Liver (tissue), 9 donors: ENCODE data around the gene C1QTNF3. TPM values are rescaled to one million over a fixed set of nuclear protein-coding genes. Genes with fewer than 3 reads are reported as not detected.

Experiments used
- DNase-seq: peaks from one replicate; pipeline ENCODE4 v3.0.0-alpha.2; 2017; ENCODE audit warnings: low spot score
- H3K27ac ChIP-seq, 2 donors: one replicate each; pipeline ENCODE4 v1.7.0; 2013; ENCODE audit warnings: inconsistent platforms in 2 of 2, low read length in 2 of 2, control low read depth in 1 of 2, low read depth in 1 of 2, mild to moderate bottlenecking in 1 of 2
- H3K27me3 ChIP-seq, 4 donors: one replicate each; pipeline versions ENCODE4 v1.6.1 to v1.7.0; 2013; ENCODE audit warnings: low read length in 3 of 4, inconsistent platforms in 1 of 4, mild to moderate bottlenecking in 1 of 4, moderate library complexity in 1 of 4; ENCODE audit not compliant: control insufficient read depth in 4 of 4, insufficient read depth in 4 of 4
- H3K36me3 ChIP-seq, 4 donors: one replicate each; pipeline versions ENCODE4 v1.6.1 to v1.7.0; 2013; ENCODE audit warnings: low read length in 3 of 4, mild to moderate bottlenecking in 3 of 4, low read depth in 1 of 4, moderate library complexity in 1 of 4; ENCODE audit not compliant: control insufficient read depth in 4 of 4, insufficient read depth in 3 of 4
- H3K4me1 ChIP-seq, 4 donors: one replicate each; pipeline versions ENCODE4 v1.6.1 to v1.7.0; 2013; ENCODE audit warnings: low read length in 3 of 4, mild to moderate bottlenecking in 3 of 4, moderate library complexity in 1 of 4; ENCODE audit not compliant: control insufficient read depth in 4 of 4, insufficient read depth in 4 of 4
- H3K4me3 ChIP-seq, 3 donors: one replicate each; pipeline versions ENCODE4 v1.6.1 to v1.7.0; 2013; ENCODE audit warnings: low read length in 3 of 3, control low read depth in 1 of 3, low read depth in 1 of 3, mild to moderate bottlenecking in 1 of 3
- H3K9ac ChIP-seq, 2 donors: one replicate each; pipeline ENCODE4 v1.7.0; 2013; ENCODE audit warnings: low read length in 2 of 2, mild to moderate bottlenecking in 2 of 2, moderate library complexity in 2 of 2, control low read depth in 1 of 2, low read depth in 1 of 2
- H3K9me3 ChIP-seq, 4 donors: one replicate each; pipeline versions ENCODE4 v1.6.1 to v1.7.0; 2013; ENCODE audit warnings: low read length in 3 of 4; ENCODE audit not compliant: control insufficient read depth in 4 of 4
- CTCF ChIP-seq: fragments of 150-350 bp; IDR thresholded peaks from 2 replicates; pipeline ENCODE4 v1.5.1; 2017; ENCODE audit warnings: improper control_type of control experiment, low read depth, low read length; ENCODE audit not compliant: missing input control
- EGR1 ChIP-seq, 2 donors: IDR thresholded peaks; 2 replicates each; pipeline ENCODE4 v1.6.1; 2016 to 2018; ENCODE audit warnings: antibody characterized with exemption in 2 of 2, low read depth in 2 of 2
- FOXA1 ChIP-seq: IDR thresholded peaks from 2 replicates; pipeline ENCODE4 v1.6.1; 2016; ENCODE audit warnings: antibody characterized with exemption
- FOXA2 ChIP-seq: IDR thresholded peaks from 2 replicates; pipeline ENCODE4 v1.6.1; 2016; ENCODE audit warnings: antibody characterized with exemption
- GABPA ChIP-seq, 2 donors: IDR thresholded peaks in 1 of 2; conservative IDR thresholded peaks in 1 of 2; 2 replicates each; pipeline ENCODE4 v1.6.1; 2016; ENCODE audit warnings: antibody characterized with exemption in 2 of 2, mild to moderate bottlenecking in 1 of 2, moderate library complexity in 1 of 2
- HNF4A ChIP-seq, 2 donors: conservative IDR thresholded peaks; 2 replicates each; pipeline ENCODE4 v1.6.1; 2016; ENCODE audit warnings: antibody characterized with exemption in 2 of 2, mild to moderate bottlenecking in 2 of 2
- HNF4G ChIP-seq: IDR thresholded peaks from 2 replicates; pipeline ENCODE4 v1.6.1; 2016; ENCODE audit warnings: antibody characterized with exemption
- JUND ChIP-seq, 2 donors: IDR thresholded peaks; 2 replicates each; pipeline ENCODE4 v1.6.1; 2016; ENCODE audit warnings: antibody characterized with exemption in 2 of 2
- MAX ChIP-seq: IDR thresholded peaks from 2 replicates; pipeline ENCODE4 v1.6.1; 2016; ENCODE audit warnings: antibody characterized with exemption
- RAD21 ChIP-seq, 2 donors: IDR thresholded peaks; 2 replicates each; pipeline ENCODE4 v1.6.1; 2016; ENCODE audit warnings: antibody characterized with exemption in 2 of 2, mild to moderate bottlenecking in 2 of 2
- REST ChIP-seq: IDR thresholded peaks from 2 replicates; pipeline ENCODE4 v1.6.1; 2016; ENCODE audit warnings: antibody characterized with exemption, mild to moderate bottlenecking
- SP1 ChIP-seq: IDR thresholded peaks from 2 replicates; pipeline ENCODE4 v1.6.1; 2018; ENCODE audit warnings: antibody characterized with exemption, mild to moderate bottlenecking
- TAF1 ChIP-seq: conservative IDR thresholded peaks from 2 replicates; pipeline ENCODE4 v1.6.1; 2016; ENCODE audit warnings: antibody characterized with exemption, mild to moderate bottlenecking
- YY1 ChIP-seq: IDR thresholded peaks from 2 replicates; pipeline ENCODE4 v1.6.1; 2016; ENCODE audit warnings: antibody characterized with exemption, mild to moderate bottlenecking
- ZBTB33 ChIP-seq: IDR thresholded peaks from 2 replicates; pipeline ENCODE4 v1.6.1; 2016; ENCODE audit warnings: antibody characterized with exemption
- WGBS: extraction: QIAGEN DNeasy Blood & Tissue Kit; methylation state at CpG from one replicate; pipeline ENCODE4 v1.1.7; 2013; 5-methylcytosine and 5-hydroxymethylcytosine counted together
- polyA plus RNA-seq, 2 donors: library from polyadenylated mRNA; stranded (reverse) in 1 of 2; unstranded in 1 of 2; fragments of 200-250 nt in 1 of 2; fragments of >200 nt in 1 of 2; fragmentation: Nextera tagmentation in 1 of 2; extraction: Ambion mirVana in 1 of 2; gene quantifications; one replicate each; pipeline versions ENCODE4 v1.2.1 to v1.2.3, GENCODE V29; 2013 to 2015
- total RNA-seq, 2 donors: library from RNA; depleted of rRNA; stranded (reverse); fragments of >200 nt; gene quantifications; one replicate each; pipeline ENCODE4 v1.2.3, GENCODE V29; 2014
- TF ChIP-seq, protein P1 (sequence below): IDR thresholded peaks from 2 replicates; pipeline ENCODE4 v1.6.1; 2016; ENCODE audit warnings: antibody characterized with exemption
- donor health status: healthy.
- donor health status: healthy.
- donor health status: healthy.
- donor health status: healthy.
- donor health status: healthy.

Gene C1QTNF3
- total and polyA plus RNA-seq, 4 donors, result 0.81 to 6.2 (median 2.5) TPM

DNA sequence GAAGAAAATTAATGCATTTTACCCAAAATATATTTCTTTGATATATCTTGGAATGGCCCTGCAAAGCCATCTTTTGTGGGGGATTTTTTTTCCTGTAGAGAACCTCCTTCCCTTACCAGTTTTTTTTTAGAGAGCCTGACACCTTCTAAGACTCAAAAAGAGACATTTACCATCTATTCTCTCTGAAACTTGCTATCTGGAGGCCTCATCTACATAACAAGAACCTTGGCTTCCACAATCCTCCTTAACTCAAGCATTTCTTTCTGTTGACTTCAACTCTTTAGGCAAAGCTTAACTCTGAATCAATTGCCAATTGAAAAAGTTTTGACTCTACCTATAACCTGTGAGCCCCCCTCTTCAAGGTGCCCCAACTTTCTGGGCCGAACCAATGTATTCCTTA is 64.7 kb downstream of the C1QTNF3 start:
- TF ChIP-seq GABPA (IDR thresholded peaks at IDR 0.05 in 1 of 2, conservative IDR thresholded peaks at IDR 0.05 in 1 of 2), result no peak
- TF ChIP-seq CTCF, result no peak
- TF ChIP-seq YY1, result no peak
- no peak for TF ChIP-seq HNF4G
- TF ChIP-seq ZBTB33, result no peak
- TF ChIP-seq HNF4A (conservative IDR thresholded peaks at IDR 0.05), result no peak
- no peak for TF ChIP-seq FOXA1
- TF ChIP-seq TAF1, result no peak
- TF ChIP-seq EGR1 (IDR thresholded peaks at IDR 0.05; ENCODE audit: low read depth in 2 of 2), result no peak
- no peak for TF ChIP-seq FOXA2
- no peak for TF ChIP-seq MAX
- TF ChIP-seq, protein P1, sequence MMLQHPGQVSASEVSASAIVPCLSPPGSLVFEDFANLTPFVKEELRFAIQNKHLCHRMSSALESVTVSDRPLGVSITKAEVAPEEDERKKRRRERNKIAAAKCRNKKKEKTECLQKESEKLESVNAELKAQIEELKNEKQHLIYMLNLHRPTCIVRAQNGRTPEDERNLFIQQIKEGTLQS, result no peak
- TF ChIP-seq REST, result no peak
- TF ChIP-seq JUND (IDR thresholded peaks at IDR 0.05), result no peak
- TF ChIP-seq SP1, result no peak
- WGBS, result 97% methylated on average over 1 of the region's 1 CpG
- peaks cover 0 to 3% (median 1%) of the 10 kb centered on the region in 4 donors for H3K4me1 ChIP-seq
- H3K9ac ChIP-seq, result no peak overlapping the region
- H3K9me3 ChIP-seq, result no peaks in the 10 kb centered on the region
- H3K27me3 ChIP-seq, result no peaks in the 10 kb centered on the region
- no peak overlapping the region for H3K27ac ChIP-seq
- no peak for DNase-seq
- H3K4me3 ChIP-seq, result no peak overlapping the region
- H3K36me3 ChIP-seq, result peaks cover 0 to 6% (median 1%) of the 10 kb centered on the region in 4 donors

DNA sequence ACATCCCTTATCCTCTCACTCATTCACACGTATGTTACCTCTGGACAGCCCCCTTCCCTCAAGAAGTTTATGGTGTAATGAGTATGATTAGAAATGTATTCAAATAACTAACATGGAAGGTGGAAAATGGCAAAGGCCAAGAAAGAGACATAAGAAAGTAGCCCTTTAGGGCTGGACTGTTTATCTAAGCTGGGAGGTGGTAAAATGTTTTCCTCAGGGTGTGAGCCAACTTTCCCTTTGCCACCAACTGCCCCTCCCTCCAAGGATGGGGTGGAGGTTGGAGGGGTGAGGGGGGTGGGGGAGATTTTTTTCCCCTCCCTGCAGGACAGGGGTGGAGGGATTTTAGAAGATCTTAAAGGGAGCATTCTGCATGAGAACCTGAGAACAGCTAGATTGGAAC is 66.7 kb downstream of the C1QTNF3 start:
- WGBS, result 86% methylated on average over 1 of the region's 1 CpG
- Histone ChIP-seq H3K9ac (no peak overlapping the region), H3K9me3 (no peaks in the 10 kb centered on the region), H3K27ac (no peak overlapping the region), H3K4me1 (peaks cover 0 to 3% (median 1%) of the 10 kb centered on the region in 4 donors), H3K27me3 (no peaks in the 10 kb centered on the region), H3K4me3 (no peak overlapping the region), H3K36me3 (peaks cover 0 to 6% (median 1%) of the 10 kb centered on the region in 4 donors)
- no peak for DNase-seq
- no peak for TF ChIP-seq JUND (IDR thresholded peaks at IDR 0.05)
- TF ChIP-seq EGR1 (IDR thresholded peaks at IDR 0.05; ENCODE audit: low read depth in 2 of 2), result no peak
- no peak for TF ChIP-seq TAF1
- no peak for TF ChIP-seq FOXA2
- TF ChIP-seq RAD21 (IDR thresholded peaks at IDR 0.05), result no peak
- no peak for TF ChIP-seq SP1
- TF ChIP-seq, protein P1, result no peak
- no peak for TF ChIP-seq YY1
- no peak for TF ChIP-seq REST
- TF ChIP-seq GABPA (IDR thresholded peaks at IDR 0.05 in 1 of 2, conservative IDR thresholded peaks at IDR 0.05 in 1 of 2), result no peak
- TF ChIP-seq HNF4G, result no peak
- TF ChIP-seq ZBTB33, result no peak
